WTC11 (cell line): ENCODE results near the gene ABHD6. TPM values are rescaled to one million over a fixed set of nuclear protein-coding genes. Genes with fewer than 3 reads are reported as not detected.

Source experiments
- ATAC-seq: fragments of 200-7000 bp; cut with Tn5 transposase; 2 replicates; pipeline ENCODE4 v1.10.0; 2021; ENCODE audit warnings: mild to moderate bottlenecking, moderate library complexity
- CTCF ChIA-PET: fragments of 300-600 bp; sonication (Branson Sonifier 250); formaldehyde crosslinking; loops from one replicate; lab custom pipeline; 2021; ENCODE audit warnings: antibody characterized with exemption; lab: Charles Lee
- POLR2A ChIA-PET: fragments of 350-600 bp; sonication (Branson Sonifier 250); formaldehyde crosslinking; loops from one replicate; lab custom pipeline; 2021; ENCODE audit warnings: antibody characterized with exemption; lab: Charles Lee
- DNase-seq: peaks from one replicate; pipeline ENCODE4 v3.0.0; 2021; ENCODE audit warnings: low spot score
- H3K27ac Mint-ChIP-seq: 2 replicates; pipeline ENCODE4 v1.8.0; 2021; ENCODE audit warnings: mixed read lengths
- H3K27me3 Mint-ChIP-seq: 2 replicates; pipeline ENCODE4 v1.8.0; 2021; ENCODE audit warnings: low read depth, mild to moderate bottlenecking, moderate library complexity, mixed read lengths
- H3K36me3 Mint-ChIP-seq: 2 replicates; pipeline ENCODE4 v1.8.0; 2021; ENCODE audit warnings: mixed read lengths
- H3K4me1 Mint-ChIP-seq: 2 replicates; pipeline ENCODE4 v1.8.0; 2022; ENCODE audit warnings: mixed read lengths
- H3K4me3 Mint-ChIP-seq: 2 replicates; pipeline ENCODE4 v1.8.0; 2021; ENCODE audit warnings: mild to moderate bottlenecking, moderate library complexity, mixed read lengths
- H3K9me3 Mint-ChIP-seq: 2 replicates; pipeline ENCODE4 v1.8.0; 2021; ENCODE audit warnings: mixed read lengths
- ARID4B ChIP-seq: sonication (generic); formaldehyde crosslinking; IDR thresholded peaks from 2 replicates; pipeline ENCODE4 v1.8.0; 2023; ENCODE audit warnings: missing genetic modification reagents, mild to moderate bottlenecking, borderline replicate concordance
- CTCF ChIP-seq: fragments of 200-600 bp; IDR thresholded peaks from 2 replicates; pipeline ENCODE4 v1.8.0; 2022; ENCODE audit warnings: antibody characterized with exemption
- ETV6 ChIP-seq: sonication (generic); formaldehyde crosslinking; IDR thresholded peaks from 2 replicates; pipeline ENCODE4 v1.8.1; 2022; ENCODE audit warnings: mild to moderate bottlenecking, missing genetic modification reagents
- GABPB1 ChIP-seq: sonication (generic); formaldehyde crosslinking; IDR thresholded peaks from 2 replicates; pipeline ENCODE4 v1.8.1; 2023; ENCODE audit warnings: mild to moderate bottlenecking, missing genetic modification reagents
- IRF1 ChIP-seq: sonication (generic); formaldehyde crosslinking; IDR thresholded peaks from 2 replicates; pipeline ENCODE4 v1.8.0; 2023; ENCODE audit warnings: missing genetic modification reagents
- IRF2 ChIP-seq: sonication (generic); formaldehyde crosslinking; IDR thresholded peaks from 2 replicates; pipeline ENCODE4 v1.8.0; 2022; ENCODE audit warnings: low read depth, missing genetic modification reagents, borderline replicate concordance
- MLX ChIP-seq: sonication (generic); formaldehyde crosslinking; IDR thresholded peaks from 2 replicates; pipeline ENCODE4 v1.8.1; 2023; ENCODE audit warnings: mild to moderate bottlenecking, missing genetic modification reagents, moderate library complexity
- NFATC4 ChIP-seq: fragments of 250-450 bp; sonication (Bioruptor Pico); IDR thresholded peaks from 2 replicates; pipeline ENCODE4 v1.9.0; 2021; ENCODE audit warnings: mild to moderate bottlenecking
- PREB ChIP-seq: sonication (generic); formaldehyde crosslinking; IDR thresholded peaks from 2 replicates; pipeline ENCODE4 v1.8.1; 2022; ENCODE audit warnings: mild to moderate bottlenecking, missing genetic modification reagents, moderate library complexity, borderline replicate concordance
- RORB ChIP-seq: fragments of 250-450 bp; sonication (Bioruptor Pico); IDR thresholded peaks from 2 replicates; pipeline ENCODE4 v1.9.0; 2021; ENCODE audit warnings: mild to moderate bottlenecking
- SMAD4 ChIP-seq: sonication (generic); formaldehyde crosslinking; IDR thresholded peaks from 2 replicates; pipeline ENCODE4 v1.8.0; 2022; ENCODE audit warnings: mild to moderate bottlenecking, missing genetic modification reagents
- SOX15 ChIP-seq: fragments of 250-450 bp; sonication (Bioruptor Pico); IDR thresholded peaks from 2 replicates; pipeline ENCODE4 v1.9.0; 2021; ENCODE audit warnings: mild to moderate bottlenecking
- ZNF317 ChIP-seq: sonication (generic); formaldehyde crosslinking; IDR thresholded peaks from 2 replicates; pipeline ENCODE4 v1.8.1; 2023; ENCODE audit warnings: low read depth, mild to moderate bottlenecking, moderate library complexity, missing genetic modification reagents, borderline replicate concordance
- ZNF671 ChIP-seq: fragments of 250-450 bp; sonication (Bioruptor Pico); IDR thresholded peaks from 2 replicates; pipeline ENCODE4 v1.8.0; 2021; ENCODE audit warnings: mild to moderate bottlenecking
- total RNA-seq: library from RNA; stranded (reverse); gene quantifications from 3 replicates; pipeline ENCODE4 v1.2.3, GENCODE V29; 2021

Gene ABHD6
- total RNA-seq, 1 experiment from 2014 or later, result 5.4 TPM

- Mint-ChIP-seq H3K4me1 (peaks cover 16% of the 10 kb centered on the region), H3K4me3 (no peak overlapping the region), H3K9me3 (no peaks in the 10 kb centered on the region), H3K36me3 (no peaks in the 10 kb centered on the region)
- ATAC-seq, result no peak
- no peak for TF ChIP-seq IRF1 (CRISPR knock-in tag)
- no peak for TF ChIP-seq PREB
- no peak for TF ChIP-seq MLX (CRISPR knock-in tag)
- no peak for TF ChIP-seq SMAD4 (CRISPR knock-in tag)
- no peak for TF ChIP-seq ARID4B (CRISPR knock-in tag)
- TF ChIP-seq ETV6 (CRISPR knock-in tag), result no peak
- TF ChIP-seq SOX15 (CRISPR knock-in tag), result no peak
- TF ChIP-seq CTCF, result no peak
- TF ChIP-seq RORB (CRISPR knock-in tag), result no peak
- no peak for TF ChIP-seq ZNF671 (CRISPR knock-in tag)
- no peak for TF ChIP-seq NFATC4
- TF ChIP-seq ZNF317, result no peak
- TF ChIP-seq IRF2 (CRISPR knock-in tag), result no peak
- TF ChIP-seq, all 79 proteins: peak for 0
- ChIA-PET POLR2A (no interaction called here), CTCF (interaction anchor here (3.5 to 8.1 kb wide), 5 partner anchors 14 to 116 kb away, joined by 13 to 126 read pairs (median 88); partner anchors contain the start of genes HTD2 and RPP14)
- DNase-seq, result no peak
- Mint-ChIP-seq H3K27ac (no peak overlapping the region), H3K27me3 (no peaks in the 10 kb centered on the region)
These were observed 46.7 kb upstream of the ABHD6 start for GRCh38 chr3:58190882-58191281.

- Mint-ChIP-seq H3K9me3 (no peaks in the 10 kb centered on the region), H3K27ac (no peak overlapping the region), H3K4me1 (peaks cover 16% of the 10 kb centered on the region), H3K4me3 (no peak overlapping the region), H3K36me3 (no peaks in the 10 kb centered on the region), H3K27me3 (no peaks in the 10 kb centered on the region)
- CTCF ChIA-PET, result interaction anchor here (5.6 to 8.1 kb wide), 2 partner anchors 14 to 26 kb away, joined by 88 to 118 read pairs; no protein-coding TSS in a partner anchor
- DNase-seq (no peak), ATAC-seq (no peak)
- POLR2A ChIA-PET, result no interaction called here
- TF ChIP-seq GABPB1 (CRISPR knock-in tag) (peak; percentile 78), ARID4B (CRISPR knock-in tag) (no peak)
These were observed 46.1 kb upstream of the ABHD6 start for GRCh38 chr3:58191361-58191991.
